ENCODE results near the gene SERPINB10.

- TF ChIP-seq, protein P1, sequence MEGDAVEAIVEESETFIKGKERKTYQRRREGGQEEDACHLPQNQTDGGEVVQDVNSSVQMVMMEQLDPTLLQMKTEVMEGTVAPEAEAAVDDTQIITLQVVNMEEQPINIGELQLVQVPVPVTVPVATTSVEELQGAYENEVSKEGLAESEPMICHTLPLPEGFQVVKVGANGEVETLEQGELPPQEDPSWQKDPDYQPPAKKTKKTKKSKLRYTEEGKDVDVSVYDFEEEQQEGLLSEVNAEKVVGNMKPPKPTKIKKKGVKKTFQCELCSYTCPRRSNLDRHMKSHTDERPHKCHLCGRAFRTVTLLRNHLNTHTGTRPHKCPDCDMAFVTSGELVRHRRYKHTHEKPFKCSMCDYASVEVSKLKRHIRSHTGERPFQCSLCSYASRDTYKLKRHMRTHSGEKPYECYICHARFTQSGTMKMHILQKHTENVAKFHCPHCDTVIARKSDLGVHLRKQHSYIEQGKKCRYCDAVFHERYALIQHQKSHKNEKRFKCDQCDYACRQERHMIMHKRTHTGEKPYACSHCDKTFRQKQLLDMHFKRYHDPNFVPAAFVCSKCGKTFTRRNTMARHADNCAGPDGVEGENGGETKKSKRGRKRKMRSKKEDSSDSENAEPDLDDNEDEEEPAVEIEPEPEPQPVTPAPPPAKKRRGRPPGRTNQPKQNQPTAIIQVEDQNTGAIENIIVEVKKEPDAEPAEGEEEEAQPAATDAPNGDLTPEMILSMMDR (IDR thresholded peaks at IDR 0.05; ENCODE audit: low read length) = no peak
- no peak for TF ChIP-seq EZH2 (IDR thresholded peaks at IDR 0.05; ENCODE audit: borderline replicate concordance, low read length)
These were observed 54.4 kb downstream of the SERPINB10 start for GRCh38 chr18:63962137-63962536.

Data from OCI-LY1 (cell line).